Stomach (tissue), 9 donors: ENCODE results near the gene PPP1R37. TPM values are rescaled to one million over a fixed set of nuclear protein-coding genes. Genes with fewer than 3 reads are reported as not detected.

Experiments used
- DNase-seq, 2 donors: peaks; one replicate each; pipeline versions ENCODE4 v3.0.0 to v3.0.0-alpha.2; 2013 to 2019
- H3K27ac ChIP-seq, 5 donors: fragments of 200-600 bp in 4 of 5; sonication (generic) in 4 of 5; one replicate each; pipeline ENCODE4 v1.5.1; 2013 to 2019; ENCODE audit warnings: mild to moderate bottlenecking in 1 of 5, moderate library complexity in 1 of 5
- H3K27me3 ChIP-seq, 3 donors: fragments of 200-600 bp; sonication (generic); one replicate each; pipeline ENCODE4 v1.5.1; 2017 to 2019; ENCODE audit warnings: mixed run types in 1 of 3
- H3K36me3 ChIP-seq, 4 donors: fragments of 200-600 bp; sonication (generic); 1 replicate in 3 of 4; 2 replicates in 1 of 4; pipeline ENCODE4 v1.5.1; 2016 to 2019
- H3K4me1 ChIP-seq, 4 donors: fragments of 200-600 bp; sonication (generic); one replicate each; pipeline ENCODE4 v1.5.1; 2016 to 2019
- H3K4me3 ChIP-seq, 4 donors: fragments of 200-600 bp; sonication (generic) in 3 of 4; one replicate each; pipeline ENCODE4 v1.5.1; 2016 to 2019; ENCODE audit warnings: mild to moderate bottlenecking in 1 of 4
- H3K9me3 ChIP-seq, 4 donors: fragments of 200-600 bp; sonication (generic); one replicate each; pipeline ENCODE4 v1.5.1; 2016 to 2019
- CTCF ChIP-seq, 7 experiments: fragments of 450-650 bp in 4 of 7; fragments of 200-600 bp in 3 of 7; sonication (generic) in 3 of 7; IDR thresholded peaks; one replicate each; pipeline ENCODE4 v1.5.1; 2016 to 2019; ENCODE audit warnings: antibody characterized with exemption in 7 of 7, control low read depth in 2 of 7, mild to moderate bottlenecking in 1 of 7
- EP300 ChIP-seq: sonication (generic); formaldehyde crosslinking; IDR thresholded peaks from one replicate; pipeline ENCODE4 v1.6.1; 2017; ENCODE audit warnings: antibody characterized with exemption
- POLR2A ChIP-seq, 4 donors: fragments of 450-650 bp; IDR thresholded peaks; one replicate each; pipeline ENCODE4 v1.6.1; 2016; ENCODE audit warnings: antibody characterized with exemption in 4 of 4, control low read depth in 2 of 4, mild to moderate bottlenecking in 1 of 4, moderate library complexity in 1 of 4
- POLR2AphosphoS5 ChIP-seq, 3 donors: sonication (generic); formaldehyde crosslinking; IDR thresholded peaks; one replicate each; pipeline ENCODE4 v1.6.1; 2016; ENCODE audit warnings: antibody characterized with exemption in 3 of 3
- WGBS, 5 donors: extraction: QIAGEN DNeasy Blood & Tissue Kit in 3 of 5; methylation state at CpG; one replicate each; pipeline versions ENCODE4 v1.1.5 to v1.1.7; 2013 to 2018; 5-methylcytosine and 5-hydroxymethylcytosine counted together
- intact Hi-C: fragments of 100-400 bp; cut with DNase I; formaldehyde crosslinking; loops from one replicate; pipeline ENCODE4 v1.15.1; 2023; ENCODE audit warnings: low total_unique reads
- polyA plus RNA-seq, 3 donors: library from polyadenylated mRNA; stranded (reverse); fragments of 200-250 nt; gene quantifications; one replicate each; pipeline ENCODE4 v1.2.3, GENCODE V29; 2013
- small RNA-seq, 4 donors: library from RNA; depleted of rRNA; stranded (forward); fragments of <200 nt; gene quantifications; one replicate each; pipeline ENCODE3, GENCODE V24; 2016
- total RNA-seq, 5 donors: library from RNA; depleted of rRNA; stranded (reverse); fragments of >200 nt; gene quantifications; one replicate each; pipeline versions ENCODE4 v1.1.0 to v1.2.3, GENCODE V29; 2014 to 2016
- donor health status: healthy with polysubstance abuse.
- donor health status: Bipolar disorder and iron deficiency.
- donor health status: healthy.

PPP1R37 gene
- total and polyA plus RNA-seq, 8 donors, result 25.7 to 268 (median 53.9) TPM

DNA sequence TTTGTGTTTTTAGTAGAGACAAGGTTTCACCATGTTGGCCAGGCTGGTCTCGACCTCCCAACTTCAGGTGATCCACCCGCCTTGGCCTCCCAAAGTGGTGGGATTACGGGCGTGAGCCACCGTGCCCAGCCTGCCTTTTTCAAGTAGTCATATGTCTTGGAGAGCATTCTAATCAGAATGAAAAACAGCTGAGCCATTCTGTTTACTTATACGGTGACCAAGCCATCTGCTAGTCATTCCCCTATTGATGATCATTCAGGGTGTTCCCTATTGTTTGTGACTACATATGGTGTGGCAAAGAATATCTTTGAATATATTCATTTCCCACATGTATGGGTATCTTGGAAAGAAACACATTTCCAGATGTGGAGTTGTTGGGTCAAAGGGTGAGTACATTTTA lies 102.8 kb downstream of the PPP1R37 start:
- TF ChIP-seq EP300, result no peak
- TF ChIP-seq CTCF (IDR thresholded peaks at IDR 0.05), result no peak
- TF ChIP-seq POLR2A (IDR thresholded peaks at IDR 0.05), result no peak
- TF ChIP-seq POLR2AphosphoS5 (IDR thresholded peaks at IDR 0.05), result no peak
- WGBS, 5 donors, result 72 to 86% (median 78%) methylated on average over 6 of the region's 6 CpGs
- intact Hi-C loops, result no loop called here

More for the DNA sequence above, 102.8 kb downstream of the PPP1R37 start:
- no peak for DNase-seq
- no peaks in the 10 kb centered on the region for H3K9me3 ChIP-seq
- no peaks in the 10 kb centered on the region for H3K27me3 ChIP-seq
- no peak overlapping the region for H3K4me3 ChIP-seq
- peaks cover 0 to 9% (median 0%) of the 10 kb centered on the region in 4 donors for H3K36me3 ChIP-seq
- H3K4me1 ChIP-seq, result no peaks in the 10 kb centered on the region
- no peak overlapping the region for H3K27ac ChIP-seq

Small RNA genes within 50 kb of the gene (small RNA-seq; reads per million reads assigned to genes)
- 0 reads per million in 4 donors for gene RNU6-611P

Other genes starting within 250 kb of the PPP1R37 start
- 100 to 1,000 TPM in 3 of 5 donors, 10 to 100 TPM in 1, 1 to 10 TPM in 1; 1.8 to 160 (median 101) TPM for gene NECTIN2, start 246.9 kb upstream of the PPP1R37 start, total RNA-seq
- 10 to 100 TPM; 44.0 to 90.6 (median 47.2) TPM for gene NECTIN2, start 246.9 kb upstream of the PPP1R37 start, polyA plus RNA-seq
- 100 to 1,000 TPM in 1 of 5 donors, 10 to 100 TPM in 3, 1 to 10 TPM in 1; 7.1 to 100 (median 24.6) TPM for gene TOMM40, start 201.9 kb upstream of the PPP1R37 start, total RNA-seq
- gene TOMM40, start 201.9 kb upstream of the PPP1R37 start, polyA plus RNA-seq, result 10 to 100 TPM; 22.5 to 46.8 (median 31.5) TPM
- 100 to 1,000 TPM in 3 of 5 donors, 10 to 100 TPM in 2; 13.4 to 485 (median 235) TPM for gene APOE, start 187.4 kb upstream of the PPP1R37 start, total RNA-seq
- gene APOE, start 187.4 kb upstream of the PPP1R37 start, polyA plus RNA-seq, result 100 to 1,000 TPM in 1 of 3 donors, 10 to 100 TPM in 2; 35.1 to 166 (median 72.2) TPM
- 10 to 100 TPM in 1 of 5 donors, 1 to 10 TPM in 2, not detected in 2; 5.4 to 70.6 (median 5.7) TPM for gene APOC1, start 178.6 kb upstream of the PPP1R37 start, total RNA-seq
- gene APOC1, start 178.6 kb upstream of the PPP1R37 start, polyA plus RNA-seq, result 10 to 100 TPM; 13.3 to 68.3 (median 21.9) TPM
- gene APOC4, start 150.9 kb upstream of the PPP1R37 start, total RNA-seq, result not detected
- under 1 TPM in 1 of 3 donors, not detected in 2; 0.33 TPM for gene APOC4, start 150.9 kb upstream of the PPP1R37 start, polyA plus RNA-seq
- gene APOC2, start 147.1 kb upstream of the PPP1R37 start, total RNA-seq, result 10 to 100 TPM in 1 of 5 donors, not detected in 4; 16.8 TPM
- gene APOC2, start 147.1 kb upstream of the PPP1R37 start, polyA plus RNA-seq, result 1 to 10 TPM in 1 of 3 donors, under 1 TPM in 1, not detected in 1; 0.75 to 2.5 TPM
- 100 to 1,000 TPM in 2 of 5 donors, 10 to 100 TPM in 3; 39.3 to 152 (median 86.6) TPM for gene CLPTM1, start 137.8 kb upstream of the PPP1R37 start, total RNA-seq
- gene CLPTM1, start 137.8 kb upstream of the PPP1R37 start, polyA plus RNA-seq, result 10 to 100 TPM; 43.4 to 73.3 (median 60.1) TPM
- 10 to 100 TPM in 2 of 5 donors, 1 to 10 TPM in 2, not detected in 1; 3.2 to 33.5 (median 10.2) TPM for gene RELB, start 91.7 kb upstream of the PPP1R37 start, total RNA-seq
- gene RELB, start 91.7 kb upstream of the PPP1R37 start, polyA plus RNA-seq, result 10 to 100 TPM in 2 of 3 donors, 1 to 10 TPM in 1; 9.8 to 27.0 (median 14.9) TPM
- gene CLASRP, start 54.1 kb upstream of the PPP1R37 start, total RNA-seq, result 100 to 1,000 TPM in 3 of 5 donors, 10 to 100 TPM in 2; 27.0 to 491 (median 274) TPM
- 100 to 1,000 TPM in 1 of 3 donors, 10 to 100 TPM in 2; 47.7 to 131 (median 86.6) TPM for gene CLASRP, start 54.1 kb upstream of the PPP1R37 start, polyA plus RNA-seq
- 10 to 100 TPM in 2 of 5 donors, 1 to 10 TPM in 1, under 1 TPM in 1, not detected in 1; 0.45 to 13.4 (median 7.4) TPM for gene ZNF296, start 16.7 kb upstream of the PPP1R37 start, total RNA-seq
- 1 to 10 TPM; 2.7 to 7.0 (median 5.0) TPM for gene ZNF296, start 16.7 kb upstream of the PPP1R37 start, polyA plus RNA-seq
- gene GEMIN7, start 13.9 kb upstream of the PPP1R37 start, total RNA-seq, result 100 to 1,000 TPM in 1 of 5 donors, 10 to 100 TPM in 2, 1 to 10 TPM in 2; 1.8 to 107 (median 11.2) TPM
- gene GEMIN7, start 13.9 kb upstream of the PPP1R37 start, polyA plus RNA-seq, result 10 to 100 TPM; 28.2 to 44.3 (median 36.0) TPM
- gene NKPD1, start 67.8 kb downstream of the PPP1R37 start, total RNA-seq, result not detected
- under 1 TPM in 1 of 3 donors, not detected in 2; 0.20 TPM for gene NKPD1, start 67.8 kb downstream of the PPP1R37 start, polyA plus RNA-seq
- gene TRAPPC6A, start 85.1 kb downstream of the PPP1R37 start, total RNA-seq, result 10 to 100 TPM in 3 of 5 donors, 1 to 10 TPM in 1, not detected in 1; 8.7 to 40.7 (median 27.8) TPM
- gene TRAPPC6A, start 85.1 kb downstream of the PPP1R37 start, polyA plus RNA-seq, result 10 to 100 TPM; 53.5 to 59.4 (median 58.1) TPM
- gene BLOC1S3, start 85.6 kb downstream of the PPP1R37 start, total RNA-seq, result 10 to 100 TPM in 2 of 5 donors, 1 to 10 TPM in 3; 3.1 to 71.0 (median 8.3) TPM
- gene BLOC1S3, start 85.6 kb downstream of the PPP1R37 start, polyA plus RNA-seq, result 1 to 10 TPM; 3.5 to 7.5 (median 4.3) TPM
- gene EXOC3L2, start 152.2 kb downstream of the PPP1R37 start, total RNA-seq, result 10 to 100 TPM in 1 of 5 donors, 1 to 10 TPM in 1, under 1 TPM in 2, not detected in 1; 0.72 to 20.6 (median 1.0) TPM
- 1 to 10 TPM; 1.1 to 2.9 (median 1.9) TPM for gene EXOC3L2, start 152.2 kb downstream of the PPP1R37 start, polyA plus RNA-seq
- 100 to 1,000 TPM in 1 of 5 donors, 10 to 100 TPM in 3, 1 to 10 TPM in 1; 8.8 to 120 (median 21.8) TPM for gene MARK4, start 158.1 kb downstream of the PPP1R37 start, total RNA-seq
- 10 to 100 TPM; 12.6 to 16.2 (median 14.6) TPM for gene MARK4, start 158.1 kb downstream of the PPP1R37 start, polyA plus RNA-seq
- 10 to 100 TPM in 1 of 5 donors, 1 to 10 TPM in 2, not detected in 2; 4.1 to 10.8 (median 6.2) TPM for gene CKM, start 229.7 kb downstream of the PPP1R37 start, total RNA-seq
- gene CKM, start 229.7 kb downstream of the PPP1R37 start, polyA plus RNA-seq, result 10 to 100 TPM; 10.9 to 58.5 (median 11.3) TPM
- gene KLC3, start 247.6 kb downstream of the PPP1R37 start, total RNA-seq, result under 1 TPM in 1 of 5 donors, not detected in 4; 0.92 TPM
- 1 to 10 TPM in 2 of 3 donors, under 1 TPM in 1; 0.61 to 7.0 (median 1.1) TPM for gene KLC3, start 247.6 kb downstream of the PPP1R37 start, polyA plus RNA-seq